Myocyte (in vitro differentiated cells): ENCODE results near the gene STX1B. TPM values are rescaled to one million over a fixed set of nuclear protein-coding genes. Genes with fewer than 3 reads are reported as not detected.
"Not testable (repeated sequence)": the region's sequence is repeated elsewhere in the genome, so short reads cannot be mapped to it uniquely, and the experiment has no call there.

Experiments used
- DNase-seq: peaks from one replicate; pipeline ENCODE4 v3.0.0-alpha.2; 2012; ENCODE audit warnings: low read depth
- total RNA-seq: library from RNA; depleted of rRNA; stranded (reverse); fragments of >200 nt; gene quantifications from 2 replicates; pipeline ENCODE4 v1.2.3, GENCODE V29; 2014

STX1B gene
- total RNA-seq, 1 donor from 2014 or later = 0.86 TPM

GRCh38 chr16:31016018-31016417 is 5.6 kb upstream of the STX1B start:
- no peak for DNase-seq

- not testable (repeated sequence) for DNase-seq
These were observed 2.9 kb upstream of the STX1B start for GRCh38 chr16:31013292-31013691.

GRCh38 chr16:31011815-31012214 is 1.4 kb upstream of the STX1B start:
- DNase-seq = not testable (repeated sequence)

DNA sequence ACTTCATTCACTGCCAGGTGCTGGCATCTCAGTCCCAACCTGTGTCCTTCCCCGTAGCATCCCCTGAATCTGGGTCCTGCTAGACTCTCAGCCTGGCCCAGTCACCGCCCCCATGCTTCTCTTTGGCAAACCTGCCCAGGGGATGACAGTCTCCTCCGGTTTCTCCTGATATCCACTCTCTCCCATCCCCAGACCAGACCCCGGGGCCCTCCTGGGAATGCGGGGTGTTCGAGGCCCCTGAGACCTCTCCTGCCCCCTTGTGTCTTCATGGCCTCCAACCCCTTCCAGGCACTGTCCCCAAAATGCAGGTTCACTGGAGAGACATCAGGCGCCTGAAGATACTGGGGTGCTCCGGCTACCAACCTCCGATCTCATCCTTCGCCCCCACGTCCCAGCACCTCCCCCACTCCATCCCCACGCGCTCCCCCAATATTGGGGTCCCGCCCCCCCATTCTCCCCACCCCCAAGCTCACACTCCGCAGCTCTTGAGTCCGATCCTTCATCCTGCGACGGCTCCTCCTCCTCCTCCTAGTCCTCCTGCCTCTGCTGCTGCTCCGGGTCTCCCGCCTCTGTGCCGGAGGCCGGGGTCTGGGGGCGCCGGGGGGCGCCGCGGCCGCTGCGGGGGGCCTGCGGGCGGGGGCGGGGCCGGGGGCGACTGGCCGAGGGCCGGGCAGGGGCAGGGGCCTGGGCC is 399 bp downstream of the STX1B start:
- DNase-seq = no peak

GRCh38 chr16:31009120-31009519 is 1.3 kb downstream of the STX1B start:
- no peak for DNase-seq

DNA sequence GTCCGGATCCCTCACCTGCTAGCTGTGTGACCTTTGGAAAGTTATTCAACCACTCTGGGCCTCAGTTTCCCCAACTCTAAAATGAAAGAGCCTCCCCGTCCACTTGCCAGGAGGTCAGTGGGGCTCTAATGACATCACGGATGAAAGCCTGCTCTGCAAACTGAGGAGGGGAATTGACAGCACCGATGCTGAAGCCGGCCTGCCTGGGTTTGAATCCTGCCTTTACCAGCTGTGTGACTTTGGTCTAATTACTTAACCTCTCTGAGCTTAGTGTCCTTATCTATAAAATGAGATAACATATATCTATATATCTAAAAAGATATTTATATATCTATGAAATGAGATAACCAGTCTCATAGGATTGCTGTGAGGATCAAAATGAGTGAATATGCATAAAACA is 1.9 kb downstream of the STX1B start:
- no peak for DNase-seq

- no peak for DNase-seq
These were observed 2.3 kb downstream of the STX1B start for GRCh38 chr16:31008149-31008548.

GRCh38 chr16:31007684-31008083 is 2.8 kb downstream of the STX1B start:
- DNase-seq = no peak

DNA sequence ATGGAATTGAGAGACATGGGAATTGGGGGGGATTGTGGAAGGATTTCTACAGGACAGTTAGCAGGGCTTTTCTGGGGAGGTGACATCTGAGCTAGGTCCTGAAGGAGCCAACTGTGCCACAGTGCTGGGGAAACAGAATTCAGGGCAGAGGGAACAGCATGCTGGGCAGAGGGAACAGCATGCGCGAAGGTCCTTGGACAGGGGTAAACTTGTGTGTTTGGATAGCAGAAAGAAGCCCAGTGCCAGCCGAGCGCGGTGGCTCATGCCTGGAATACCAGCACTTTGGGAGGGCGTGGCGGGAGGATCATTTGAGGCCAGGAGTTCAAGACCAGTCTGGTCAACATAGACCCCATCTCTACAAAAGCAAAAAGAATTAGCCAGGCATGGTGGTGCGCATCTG is 3.8 kb downstream of the STX1B start:
- DNase-seq = no peak

- DNase-seq = no peak
These were observed 4.4 kb downstream of the STX1B start for GRCh38 chr16:31006086-31006385.

GRCh38 chr16:31005350-31006085 is 4.9 kb downstream of the STX1B start:
- no peak for DNase-seq

GRCh38 chr16:31004658-31005057 is 5.8 kb downstream of the STX1B start:
- no peak for DNase-seq

DNA sequence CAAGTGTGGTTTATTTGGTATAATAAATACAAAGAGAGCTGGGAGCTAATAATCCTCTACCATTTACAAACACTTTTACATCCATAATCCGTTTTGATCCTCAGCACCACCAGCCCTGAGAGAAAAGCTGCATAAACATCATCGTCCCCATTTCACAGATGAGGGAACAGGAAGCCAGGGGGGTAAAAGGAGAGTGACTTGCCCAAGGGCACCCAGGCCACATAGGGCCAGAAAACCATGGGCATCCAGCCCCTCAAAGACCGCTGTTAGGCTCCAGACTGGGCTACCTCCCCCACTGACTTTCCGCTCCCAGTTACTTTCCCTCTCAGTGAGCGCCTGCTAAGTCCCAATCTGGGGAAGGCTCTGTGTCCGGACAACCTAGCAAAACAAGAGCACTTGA is 6.7 kb downstream of the STX1B start:
- no peak for DNase-seq

DNA sequence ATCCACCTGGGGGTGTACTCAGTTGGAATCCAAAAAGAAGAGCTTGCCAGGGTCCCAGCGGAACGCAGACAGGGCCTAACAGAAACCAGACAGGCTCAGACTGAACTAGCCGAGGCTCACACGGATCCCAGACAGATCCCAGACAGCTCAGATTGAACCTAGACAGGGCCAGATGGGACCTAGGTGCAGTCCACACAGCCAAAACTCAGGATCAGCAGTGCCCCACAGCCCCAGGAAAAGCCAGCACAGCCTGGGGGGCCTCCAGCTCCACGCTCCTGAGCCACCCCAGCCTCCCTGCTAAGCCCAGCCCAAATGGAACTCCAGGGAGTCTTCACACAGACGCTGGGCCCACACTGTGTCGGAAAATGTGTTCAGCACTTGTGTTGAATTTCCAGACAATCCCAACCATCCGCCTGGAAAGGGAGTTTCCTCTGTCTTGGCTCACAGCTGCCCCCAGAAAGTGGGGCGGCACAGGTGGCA is 7.5 kb downstream of the STX1B start:
- no peak for DNase-seq

GRCh38 chr16:31002250-31002700 is 8.2 kb downstream of the STX1B start:
- DNase-seq = no peak

GRCh38 chr16:31001507-31002249 is 8.8 kb downstream of the STX1B start:
- no peak for DNase-seq

GRCh38 chr16:31000671-31001382 is 9.6 kb downstream of the STX1B start:
- no peak for DNase-seq

DNA sequence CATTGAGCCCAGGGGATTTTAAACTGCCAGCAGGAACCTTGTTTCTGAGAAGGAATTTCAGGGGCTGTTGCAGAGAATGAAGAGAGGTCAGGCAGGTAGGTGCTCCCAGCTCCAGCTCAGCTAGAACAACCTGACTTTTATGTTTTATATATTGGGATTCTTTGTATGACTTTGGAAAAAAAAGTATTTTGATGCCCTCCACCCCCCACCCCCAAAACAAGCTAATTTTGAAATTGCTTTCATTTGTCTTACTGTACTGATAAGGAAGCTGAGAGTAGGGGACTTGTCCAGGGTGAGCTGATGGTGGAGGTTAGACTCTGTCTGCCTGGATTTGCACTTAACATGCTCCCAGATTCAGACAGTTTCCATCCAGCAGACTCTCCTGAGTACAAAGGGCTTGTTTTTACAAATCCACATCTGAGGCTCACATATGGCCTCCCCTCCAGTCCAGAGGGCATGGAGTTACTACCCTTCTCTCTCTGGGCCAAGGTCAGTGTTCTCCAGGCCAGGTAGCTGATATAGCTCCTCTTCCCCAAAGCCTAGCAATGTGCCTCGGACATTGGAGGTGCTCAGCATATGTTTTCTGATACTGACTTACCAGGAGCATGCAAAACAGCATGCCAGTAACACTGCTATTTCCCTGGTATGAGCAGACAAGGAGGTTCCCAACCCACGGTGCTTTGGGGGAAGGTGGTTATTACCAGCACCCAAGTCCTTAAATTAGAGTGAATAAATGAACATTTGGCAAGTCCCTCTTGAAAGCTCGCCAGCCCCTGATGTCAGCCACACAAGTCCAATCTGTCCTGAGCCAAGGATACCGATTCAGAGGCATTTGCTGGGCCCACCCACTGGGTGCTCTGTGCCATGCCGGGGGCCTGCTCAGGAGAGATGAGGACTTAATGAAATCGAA is 11.3 kb downstream of the STX1B start:
- DNase-seq = peak; percentile 42

DNA sequence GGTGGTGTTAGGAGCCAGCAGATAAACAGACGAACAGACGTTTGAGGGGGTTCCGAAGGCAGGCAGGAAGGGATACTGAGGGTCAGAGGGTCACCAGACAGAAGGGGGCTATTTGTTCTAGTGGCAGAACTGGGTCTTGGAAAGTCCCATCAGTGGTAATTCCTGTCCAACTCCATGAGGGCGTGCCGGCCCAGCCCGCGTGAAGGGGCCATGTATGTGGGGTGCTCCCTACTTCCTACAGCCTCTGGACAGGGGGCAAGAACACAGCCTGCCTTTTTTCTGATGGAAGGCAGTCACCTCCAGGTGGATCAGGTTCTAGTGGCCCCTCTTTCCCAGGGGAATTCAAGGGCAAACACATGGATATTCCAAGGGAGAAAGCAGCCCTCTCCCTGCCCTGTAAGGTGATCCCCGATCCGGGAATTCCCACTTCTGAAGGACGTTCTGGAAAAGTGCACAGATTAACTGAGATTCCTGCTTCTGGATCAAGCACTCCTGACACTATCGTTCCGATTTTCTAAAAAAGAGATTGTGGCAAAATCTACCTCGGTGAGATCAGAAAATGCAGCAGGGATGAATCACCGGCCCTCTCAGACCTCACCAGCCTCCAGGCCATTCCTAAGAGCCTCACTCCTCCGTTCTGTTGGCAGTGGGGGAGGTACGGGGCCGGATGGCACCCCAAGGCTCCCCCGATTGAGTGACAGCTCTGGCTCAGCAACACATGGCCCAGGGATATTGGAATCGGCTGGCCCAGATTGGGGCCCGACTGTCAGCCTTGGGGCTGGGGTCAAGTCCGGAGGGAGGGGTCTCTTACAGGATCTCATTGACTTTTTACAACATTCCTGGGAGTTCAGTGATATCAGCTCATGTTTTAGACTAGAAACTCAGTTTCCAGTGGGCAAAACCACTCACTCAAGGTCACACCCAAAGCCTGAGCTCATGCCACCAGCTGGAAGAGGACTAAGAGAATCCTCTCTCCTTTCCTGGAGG is 12.4 kb downstream of the STX1B start:
- DNase-seq = peak; percentile 94
